SK-N-SH treated with all-trans-retinoic acid at 6 μM for 48 hours (cell line): ENCODE data around the gene PSMA6.

ENCODE experiments used
- ATAC-seq: fragments of 200-7000 bp; cut with Tn5 transposase; 3 replicates; pipeline ENCODE4 v1.9.1; 2020; ENCODE audit warnings: mild to moderate bottlenecking, moderate library complexity
- ARNTL ChIP-seq: fragments of 450-650 bp; formaldehyde crosslinking; IDR thresholded peaks from 2 replicates; pipeline ENCODE4 v1.5.0; 2020; ENCODE audit warnings: low read depth, mild to moderate bottlenecking, moderate library complexity, borderline replicate concordance
- BACH2 ChIP-seq: fragments of 250-450 bp; sonication (Bioruptor Pico); IDR thresholded peaks from 2 replicates; pipeline ENCODE4 v1.9.0; 2021; ENCODE audit warnings: mild to moderate bottlenecking, borderline replicate concordance
- CREB5 ChIP-seq: fragments of 250-450 bp; sonication (Bioruptor Pico); IDR thresholded peaks from 2 replicates; pipeline ENCODE4 v1.5.1; 2020; ENCODE audit warnings: low read depth, mild to moderate bottlenecking, moderate library complexity
- CSDC2 ChIP-seq: fragments of 250-450 bp; sonication (Bioruptor Pico); IDR thresholded peaks from 2 replicates; pipeline ENCODE4 v1.5.0; 2020; ENCODE audit warnings: mild to moderate bottlenecking, moderate library complexity
- CSRNP3 ChIP-seq: fragments of 250-450 bp; sonication (Bioruptor Pico); IDR thresholded peaks from 2 replicates; pipeline ENCODE4 v1.5.1; 2021; ENCODE audit warnings: mild to moderate bottlenecking, moderate library complexity
- ESRRG ChIP-seq: fragments of 250-450 bp; sonication (Bioruptor Pico); IDR thresholded peaks from 2 replicates; pipeline ENCODE4 v1.6.1; 2021; ENCODE audit warnings: mild to moderate bottlenecking
- GLIS3 ChIP-seq: fragments of 250-450 bp; sonication (Bioruptor Pico); IDR thresholded peaks from 2 replicates; pipeline ENCODE4 v1.5.0; 2020; ENCODE audit warnings: mild to moderate bottlenecking, moderate library complexity
- ISL1 ChIP-seq: fragments of 250-450 bp; sonication (Bioruptor Pico); IDR thresholded peaks from 2 replicates; pipeline ENCODE4 v2.1.2; 2022; ENCODE audit warnings: mild to moderate bottlenecking, moderate library complexity
- OSR1 ChIP-seq: fragments of 250-450 bp; sonication (Bioruptor Pico); IDR thresholded peaks from 2 replicates; pipeline ENCODE4 v1.8.0; 2022; ENCODE audit warnings: moderate library complexity, mild to moderate bottlenecking, inconsistent platforms
- PATZ1 ChIP-seq: fragments of 250-450 bp; sonication (Bioruptor Pico); IDR thresholded peaks from 2 replicates; pipeline ENCODE4 v1.8.0; 2020; ENCODE audit warnings: mild to moderate bottlenecking, moderate library complexity, borderline replicate concordance
- PPARA ChIP-seq: fragments of 250-450 bp; sonication (Bioruptor Pico); IDR thresholded peaks from 2 replicates; pipeline ENCODE4 v1.5.0; 2020; ENCODE audit warnings: mild to moderate bottlenecking, borderline replicate concordance
- RARB ChIP-seq: fragments of 250-450 bp; sonication (Bioruptor Pico); IDR thresholded peaks from 2 replicates; pipeline ENCODE4 v1.8.0; 2021; ENCODE audit warnings: mild to moderate bottlenecking, moderate library complexity
- SNAI2 ChIP-seq: fragments of 250-450 bp; sonication (Bioruptor Pico); IDR thresholded peaks from 2 replicates; pipeline ENCODE4 v1.5.0; 2020; ENCODE audit warnings: mild to moderate bottlenecking, moderate library complexity
- TCF4 ChIP-seq: fragments of 250-450 bp; sonication (Bioruptor Pico); IDR thresholded peaks from 2 replicates; pipeline ENCODE4 v1.8.0; 2021; ENCODE audit warnings: mild to moderate bottlenecking, moderate library complexity, borderline replicate concordance
- TSHZ2 ChIP-seq: fragments of 250-450 bp; sonication (Bioruptor Pico); IDR thresholded peaks from 2 replicates; pipeline ENCODE4 v1.5.0; 2020; ENCODE audit warnings: mild to moderate bottlenecking, moderate library complexity
- ZC3H10 ChIP-seq: fragments of 250-450 bp; sonication (Bioruptor Pico); IDR thresholded peaks from 2 replicates; pipeline ENCODE4 v1.5.1; 2021; ENCODE audit warnings: mild to moderate bottlenecking, moderate library complexity
- ZFP3 ChIP-seq: fragments of 250-450 bp; sonication (Bioruptor Pico); IDR thresholded peaks from 2 replicates; pipeline ENCODE4 v1.5.0; 2020; ENCODE audit warnings: mild to moderate bottlenecking, moderate library complexity
- ZFP30 ChIP-seq: fragments of 450-650 bp; formaldehyde crosslinking; IDR thresholded peaks from 2 replicates; pipeline ENCODE4 v1.5.0; 2022; ENCODE audit warnings: mild to moderate bottlenecking, moderate library complexity
- ZNF565 ChIP-seq: fragments of 450-650 bp; formaldehyde crosslinking; conservative IDR thresholded peaks from 2 replicates; pipeline ENCODE4 v1.5.0; 2020; ENCODE audit warnings: low read depth, mild to moderate bottlenecking, moderate library complexity
- ZNF70 ChIP-seq: fragments of 450-650 bp; formaldehyde crosslinking; IDR thresholded peaks from 2 replicates; pipeline ENCODE4 v1.5.0; 2020; ENCODE audit warnings: mild to moderate bottlenecking, moderate library complexity
- ZNF8 ChIP-seq: fragments of 450-650 bp; formaldehyde crosslinking; IDR thresholded peaks from 2 replicates; pipeline ENCODE4 v1.5.0; 2020; ENCODE audit warnings: mild to moderate bottlenecking, moderate library complexity

PSMA6 gene

GRCh38 chr14:35292051-35292769 is at the start of gene PSMA6:
TSS of gene PSMA6 (plus strand) at chr14:35292382. CDS start at chr14:35292477, 95 bp downstream.
- TF ChIP-seq PATZ1 (CRISPR knock-in tag) (0 out of 2 replicates have a peak, but pooled peaks have one; percentile 23), GLIS3 (CRISPR knock-in tag) (no peak)
- peak; percentile 96 for ATAC-seq

GRCh38 chr14:35242599-35243311 is 49.4 kb upstream of the PSMA6 start:
- ATAC-seq, result no peak
- no peak for TF ChIP-seq TSHZ2 (CRISPR knock-in tag)
- TF ChIP-seq ZNF565, result no peak
- no peak for TF ChIP-seq ESRRG (CRISPR knock-in tag)
- TF ChIP-seq CSRNP3, result no peak
- no peak for TF ChIP-seq RARB (CRISPR knock-in tag)
- TF ChIP-seq ISL1 (CRISPR knock-in tag), result no peak
- TF ChIP-seq ZNF70 (CRISPR knock-in tag), result no peak
- TF ChIP-seq OSR1 (CRISPR knock-in tag), result no peak
- TF ChIP-seq TCF4 (CRISPR knock-in tag), result no peak
- no peak for TF ChIP-seq SNAI2
- TF ChIP-seq ARNTL (CRISPR knock-in tag), result no peak
- TF ChIP-seq BACH2 (CRISPR knock-in tag), result no peak
- no peak for TF ChIP-seq ZFP3
- TF ChIP-seq CSDC2, result no peak
- TF ChIP-seq, all 23 proteins: peak for 0

- no peak for ATAC-seq
- TF ChIP-seq CREB5 (CRISPR knock-in tag), result no peak
- no peak for TF ChIP-seq TCF4 (CRISPR knock-in tag)
- TF ChIP-seq TSHZ2 (CRISPR knock-in tag), result no peak
- TF ChIP-seq ZC3H10 (CRISPR knock-in tag), result no peak
- no peak for TF ChIP-seq ZNF8 (CRISPR knock-in tag)
- no peak for TF ChIP-seq CSRNP3
- no peak for TF ChIP-seq GLIS3 (CRISPR knock-in tag)
- TF ChIP-seq PATZ1 (CRISPR knock-in tag), result no peak
- TF ChIP-seq ISL1 (CRISPR knock-in tag), result no peak
- TF ChIP-seq PPARA (CRISPR knock-in tag), result no peak
- TF ChIP-seq ZFP30 (CRISPR knock-in tag), result no peak
- TF ChIP-seq RARB (CRISPR knock-in tag), result no peak
- TF ChIP-seq ZNF565, result no peak
- TF ChIP-seq OSR1 (CRISPR knock-in tag), result no peak
Observed at GRCh38 chr14:35243956-35244355, 48.2 kb upstream of the PSMA6 start.
